Measurements from ENCODE around the gene CRELD2.

CRELD2 gene

DNA sequence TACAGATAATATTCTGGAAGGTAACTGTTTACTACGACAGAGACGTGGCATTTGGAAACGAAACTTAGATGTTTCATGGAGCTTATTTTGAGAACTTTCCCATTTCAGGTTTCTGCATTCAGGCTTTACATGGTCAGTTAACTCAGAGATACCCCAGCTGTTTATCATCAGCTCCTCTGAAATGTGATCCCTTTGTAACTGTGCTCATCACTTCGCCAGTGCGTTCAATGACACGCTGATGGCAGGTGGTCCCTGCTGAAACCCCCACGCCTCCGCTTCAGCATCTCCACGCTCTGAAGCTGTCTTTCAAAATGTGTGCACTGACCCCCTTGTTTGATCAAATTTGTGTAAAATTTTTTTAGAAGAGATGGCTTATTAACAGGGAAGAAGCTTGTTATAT lies 30.7 kb upstream of the CRELD2 start:
- DNase-seq: no peak

DNA sequence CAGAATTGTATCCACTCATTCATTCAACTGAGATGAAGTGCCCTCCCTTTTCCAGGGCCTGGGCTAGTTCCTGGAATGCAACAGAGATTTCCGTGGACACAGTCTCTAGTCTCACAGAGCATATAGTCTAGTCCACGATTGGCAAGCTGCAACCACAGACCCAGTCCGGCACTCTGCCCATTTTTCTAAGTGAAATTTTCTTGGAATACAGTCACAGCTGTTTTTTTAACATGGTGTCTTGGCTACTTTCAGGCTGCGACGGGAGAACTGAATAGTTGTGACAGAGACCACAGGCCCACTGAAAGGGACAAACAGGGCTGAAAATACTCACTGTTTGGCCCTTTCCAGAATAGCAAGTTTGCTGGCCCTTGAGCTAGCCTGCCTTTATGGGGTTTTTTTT lies 29.4 kb upstream of the CRELD2 start:
- DNase-seq: no peak

DNA sequence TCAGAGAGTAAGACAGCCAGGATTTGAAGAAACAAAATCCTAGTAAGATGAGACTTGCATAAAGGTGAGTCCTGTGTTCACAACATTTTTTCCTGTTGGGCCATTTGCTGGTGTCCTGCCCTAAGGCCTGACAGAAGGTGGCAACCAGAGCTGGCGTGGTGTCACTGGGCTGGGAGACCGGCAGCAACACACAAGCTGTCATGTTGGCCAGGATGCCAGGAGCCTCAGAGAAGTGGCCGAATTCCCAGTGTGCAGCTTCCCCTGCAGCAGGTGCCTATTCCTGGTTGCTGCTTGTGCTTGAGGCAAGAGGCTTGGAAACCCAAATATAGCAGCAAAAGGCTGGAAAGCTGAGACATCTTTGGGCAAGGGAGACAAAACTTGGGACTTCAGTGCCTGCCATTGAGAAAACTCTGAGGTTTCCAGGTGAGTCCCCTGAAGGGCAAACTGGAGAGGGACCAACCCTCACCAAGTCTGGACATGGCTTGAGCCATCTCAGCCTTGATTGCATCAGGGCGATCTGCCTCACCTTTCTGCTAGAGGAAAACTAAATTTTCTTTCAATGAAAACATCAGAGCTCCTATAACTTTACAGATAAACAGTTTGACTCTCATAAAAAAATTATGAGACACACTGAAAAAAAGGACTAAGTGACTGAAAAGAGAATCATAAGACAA lies 26.1 kb upstream of the CRELD2 start:
- DNase-seq: no peak

DNA sequence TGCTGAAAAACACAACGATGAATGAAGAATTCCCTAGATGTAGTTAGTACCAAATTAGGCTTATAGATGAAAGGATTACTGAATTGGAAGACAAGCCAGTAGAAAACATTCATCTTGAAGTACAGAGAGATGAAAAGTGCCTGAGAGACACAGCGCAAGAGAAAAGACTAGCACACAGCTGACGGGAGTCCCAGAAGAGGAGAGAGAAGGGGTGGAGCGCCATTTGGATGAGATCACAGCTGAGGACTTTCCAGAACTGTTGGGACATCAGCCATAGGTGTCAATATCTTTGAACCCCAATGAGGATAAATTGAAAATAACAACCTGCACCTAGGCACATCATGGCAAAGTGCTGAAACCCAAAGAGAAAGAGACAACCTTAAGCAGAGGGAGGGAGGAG lies 25.4 kb upstream of the CRELD2 start:
- DNase-seq: no peak

DNA sequence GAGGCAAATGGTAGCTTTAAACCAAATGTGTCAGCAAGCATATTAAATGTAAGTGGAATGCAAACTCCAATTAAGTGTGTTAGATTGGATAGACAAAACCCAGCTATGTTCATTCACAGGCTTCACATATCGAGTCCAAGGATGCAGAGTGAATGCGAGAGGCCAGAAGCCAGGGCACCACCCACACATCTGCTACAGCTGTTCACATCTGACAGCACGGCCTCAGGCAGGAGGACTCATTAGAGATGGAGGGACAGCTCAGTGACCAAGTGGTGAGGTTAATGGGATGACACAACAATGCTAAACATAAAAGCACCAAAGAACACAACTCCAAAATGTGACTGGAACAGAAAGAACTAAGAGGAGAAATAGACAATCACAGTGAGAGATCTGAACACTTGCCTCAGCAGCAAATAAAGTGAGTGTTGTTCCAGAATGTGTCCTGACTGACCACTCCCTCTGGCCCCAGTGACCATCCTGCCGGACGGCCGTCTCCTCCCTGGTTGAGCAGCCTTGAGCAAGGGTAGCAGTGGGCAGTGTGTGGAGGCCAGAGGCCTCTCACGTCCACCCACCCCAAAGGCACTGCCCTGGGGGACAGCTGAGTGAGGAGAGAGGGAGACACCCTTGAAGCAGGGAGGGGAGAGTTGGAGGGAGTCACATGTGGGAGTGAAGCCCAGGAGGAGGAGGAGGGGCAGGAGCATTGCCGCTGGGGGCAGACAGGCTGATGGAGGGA lies 23.9 kb upstream of the CRELD2 start:
- DNase-seq: no peak

DNA sequence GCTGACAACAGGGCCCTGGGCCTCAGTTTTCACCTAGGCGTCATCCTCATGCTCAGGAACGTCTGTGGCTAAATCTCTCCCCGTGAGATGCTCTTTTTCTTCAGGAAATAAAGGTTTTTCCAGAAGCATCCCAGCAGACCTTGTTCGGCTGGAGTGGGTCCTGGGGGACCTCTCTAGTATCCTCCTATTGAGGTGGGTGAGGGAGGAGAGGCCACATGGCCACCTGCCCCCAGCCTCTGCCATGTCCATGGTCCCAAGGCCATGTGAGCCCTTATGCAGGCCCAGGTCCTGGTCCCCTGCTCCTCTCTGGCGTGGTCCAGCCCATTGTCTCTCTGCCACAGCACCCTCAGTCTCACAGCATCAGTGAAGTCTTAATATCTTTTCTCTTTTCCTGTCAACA lies 22.2 kb upstream of the CRELD2 start:
- no peak for DNase-seq

DNA sequence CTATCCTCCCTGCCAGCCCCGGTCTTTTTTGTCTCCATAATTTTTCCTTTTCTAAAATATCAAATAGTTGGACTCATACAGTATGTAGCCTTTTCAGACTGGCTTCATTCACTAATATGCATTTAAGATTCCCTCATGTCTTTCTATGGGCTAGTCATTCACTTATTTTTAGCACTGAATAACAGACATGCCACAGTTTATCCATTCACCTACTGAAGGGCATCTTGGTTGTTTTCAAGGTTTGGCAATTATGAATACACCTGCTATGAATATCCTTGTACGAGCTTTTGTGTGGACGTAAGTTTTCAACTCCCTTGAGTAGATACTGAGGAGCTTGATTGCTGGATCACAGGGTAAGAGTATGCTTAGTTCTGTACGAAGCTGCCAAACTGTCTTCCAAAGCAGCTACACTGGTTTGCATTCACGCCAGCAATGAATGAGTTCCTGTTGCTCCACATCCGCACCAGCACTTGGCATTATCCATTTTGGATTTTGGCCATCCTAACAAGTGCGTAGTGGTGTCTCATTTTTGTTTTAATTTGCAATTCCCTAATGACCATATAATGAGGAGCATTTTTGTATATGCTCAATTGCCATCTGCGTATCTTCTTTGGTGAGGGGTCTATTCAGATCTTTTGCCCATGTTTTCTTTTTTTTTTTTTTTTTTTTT lies 21.3 kb upstream of the CRELD2 start:
- no peak for DNase-seq

DNA sequence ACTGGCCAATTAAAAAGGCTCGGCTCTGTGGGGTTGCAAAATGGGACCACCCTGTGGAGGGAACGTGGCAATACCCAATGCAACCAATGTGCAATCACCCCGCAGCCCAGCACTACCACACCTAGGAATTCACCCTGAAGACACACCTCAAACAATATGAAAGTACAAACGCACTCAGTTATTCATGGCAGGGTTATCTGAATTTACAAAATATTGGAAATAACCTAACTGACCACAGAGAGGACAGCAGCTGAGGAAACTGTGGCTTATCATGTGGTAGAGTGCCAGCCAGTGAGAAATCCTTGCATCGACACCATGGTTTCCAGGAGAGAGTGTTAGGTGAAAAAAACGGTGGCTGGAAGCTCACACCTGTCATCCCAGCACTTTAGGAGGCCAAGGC lies 18.9 kb upstream of the CRELD2 start:
- no peak for DNase-seq

DNA sequence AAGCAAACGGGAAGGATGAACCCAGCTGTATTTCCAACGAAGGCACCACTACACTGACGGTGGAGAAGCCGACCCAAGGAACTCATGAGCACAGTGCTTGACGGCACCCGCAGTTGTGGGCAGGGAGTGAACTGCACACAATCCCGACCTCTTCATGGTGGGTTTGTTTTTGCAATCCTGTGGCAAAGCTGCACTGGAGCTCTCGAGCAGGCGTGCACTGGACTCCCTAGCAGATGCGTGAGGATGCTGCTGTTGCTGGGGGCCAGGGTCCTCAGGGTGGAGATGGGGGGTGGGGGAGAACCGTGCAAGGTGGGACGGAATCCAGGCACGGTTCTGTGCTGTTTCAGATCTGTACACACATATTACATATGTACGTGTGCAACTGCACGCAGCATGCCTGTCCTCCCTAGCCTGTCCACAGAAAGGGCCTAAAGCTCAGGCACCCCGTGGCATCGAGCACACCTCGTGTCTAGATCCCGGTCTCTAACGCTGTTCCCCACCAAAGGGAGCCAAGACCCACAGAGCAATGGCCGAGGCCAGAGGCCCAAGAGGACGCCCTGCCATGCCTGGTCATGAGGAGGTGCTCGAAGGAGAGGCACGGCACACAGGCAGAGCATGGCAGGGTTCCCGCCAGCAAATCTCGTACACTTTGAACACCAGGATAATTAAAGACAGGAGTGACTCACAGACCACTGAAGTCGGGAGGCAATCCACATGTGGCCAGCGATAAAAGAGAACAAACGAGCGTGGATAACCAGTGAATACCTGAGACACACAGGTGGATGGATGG lies 17.8 kb upstream of the CRELD2 start:
- no peak for DNase-seq

DNA sequence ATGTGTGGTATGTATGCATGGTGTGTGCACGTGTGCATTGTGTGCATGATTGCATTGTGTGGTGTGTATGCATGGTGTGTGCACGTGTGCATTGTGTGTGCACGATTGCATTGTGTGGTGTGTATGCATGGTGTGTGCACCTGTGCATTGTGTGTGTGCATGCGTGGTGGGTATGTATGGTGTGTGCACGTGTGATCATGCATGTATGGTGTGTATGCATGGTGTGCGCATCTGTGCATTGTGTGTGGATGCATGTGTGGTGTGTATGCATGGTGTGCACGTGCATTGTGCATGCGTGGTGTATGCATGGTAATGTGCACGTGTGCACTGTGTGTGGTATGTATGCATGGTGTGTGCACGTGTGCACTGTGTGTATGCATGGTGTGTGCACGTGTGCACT lies 17.0 kb upstream of the CRELD2 start:
- no peak for DNase-seq

DNA sequence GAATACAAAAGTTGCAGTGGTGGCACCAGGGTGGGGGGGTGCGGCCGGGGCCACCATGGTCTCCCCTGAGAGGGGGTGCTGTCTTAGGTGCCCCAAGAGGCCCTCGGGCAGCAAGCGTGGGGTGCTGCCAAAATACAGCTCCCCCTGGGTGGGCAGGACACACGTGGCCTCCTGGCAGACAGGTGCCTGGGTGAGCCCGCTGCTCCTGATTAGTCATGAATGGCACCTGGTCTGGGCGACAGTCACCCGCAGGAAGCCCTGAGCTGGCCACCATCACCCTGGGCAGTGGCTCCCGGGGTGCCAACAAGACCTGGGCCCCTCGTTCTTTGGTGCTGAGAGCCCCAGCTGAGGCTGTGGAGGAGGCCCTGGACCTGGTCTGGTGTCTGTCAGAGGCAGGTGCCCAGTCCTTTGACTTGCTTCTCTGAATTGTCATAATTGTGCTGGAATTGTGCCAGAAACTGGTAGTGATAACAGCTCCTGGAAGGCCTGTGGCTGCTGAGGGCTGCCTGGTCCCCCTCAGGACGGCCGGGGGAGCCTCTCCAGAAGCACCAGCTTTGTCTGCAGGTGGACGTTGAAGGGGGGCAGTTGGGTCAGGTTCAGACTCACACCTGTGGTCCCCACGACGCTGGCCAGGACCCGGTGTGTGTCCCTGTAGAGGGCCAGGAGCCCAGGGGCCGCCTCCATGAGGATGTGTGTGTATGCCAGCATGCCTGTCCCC lies 15.0 kb upstream of the CRELD2 start:
- DNase-seq: peak; percentile 20 to 54

DNA sequence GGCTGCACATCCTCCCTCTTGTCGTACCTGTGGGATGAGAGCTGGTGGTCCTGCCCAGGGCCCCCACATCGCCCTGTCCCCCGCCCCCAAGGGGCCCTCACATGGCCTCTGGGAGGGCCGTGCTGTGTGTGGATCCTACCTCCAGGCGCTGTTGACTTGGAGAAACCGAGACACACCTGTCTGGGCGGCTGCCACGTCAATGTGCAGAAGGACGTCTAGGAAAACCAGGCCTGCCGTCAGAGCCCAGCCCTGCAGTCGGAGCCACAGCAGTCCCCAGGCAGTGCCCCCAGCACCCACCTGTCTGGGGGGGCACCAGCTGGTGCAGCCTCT lies 14.4 kb upstream of the CRELD2 start:
- no peak for DNase-seq

DNA sequence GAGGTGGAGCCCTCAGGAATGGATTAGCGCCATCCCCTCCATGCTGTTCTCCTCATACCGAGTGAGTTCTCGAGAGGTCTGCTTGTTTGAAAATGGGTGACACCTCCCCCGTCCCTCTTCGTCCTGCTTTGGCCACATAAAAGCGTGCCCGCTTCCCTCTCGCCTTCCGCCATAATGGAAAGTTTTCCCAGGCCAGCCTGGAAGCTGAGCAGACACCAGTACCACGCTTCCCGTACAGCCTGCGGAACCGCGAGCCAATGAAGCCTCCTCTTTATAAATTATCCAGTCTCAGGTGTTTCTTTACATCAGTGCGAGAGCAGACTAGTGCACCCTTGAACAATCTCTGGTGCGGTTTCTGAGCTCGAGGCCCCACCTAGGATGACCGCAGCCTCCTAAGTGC lies 13.0 kb upstream of the CRELD2 start:
- DNase-seq: no peak

DNA sequence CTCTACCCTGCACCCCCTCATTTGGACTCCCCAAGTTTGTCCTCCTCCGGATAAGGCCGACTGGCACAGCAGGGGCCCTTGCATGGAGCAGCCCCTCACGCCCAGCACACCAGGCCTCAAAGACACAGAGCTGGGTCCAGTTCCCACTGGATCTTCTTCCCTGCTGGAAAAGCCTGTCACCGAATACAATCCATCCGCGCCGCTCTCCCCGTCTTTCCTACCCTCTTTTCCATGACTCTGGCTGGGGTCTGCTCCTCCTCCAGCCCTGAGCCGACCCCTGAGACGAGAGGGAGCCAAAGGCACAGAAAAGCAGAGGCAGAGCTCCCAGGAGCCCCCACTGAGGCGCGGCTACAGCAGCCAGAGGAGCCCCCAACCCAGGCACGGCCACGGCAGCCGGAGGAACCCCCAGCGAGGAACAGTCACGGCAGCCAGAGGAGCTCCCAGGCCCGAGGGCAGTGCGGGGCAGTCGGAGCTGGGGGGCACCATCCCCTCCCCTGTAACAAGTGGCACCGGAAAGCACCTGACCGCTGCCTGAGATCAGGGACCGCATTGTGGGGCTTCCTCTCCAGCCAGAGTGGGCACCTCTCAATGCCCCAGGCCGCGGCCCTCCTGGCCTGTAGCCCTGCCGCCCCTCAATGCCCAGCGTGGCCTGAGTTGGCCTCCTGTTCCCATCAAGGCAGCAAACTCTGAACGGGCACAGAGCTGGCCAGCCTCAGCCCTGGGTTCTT lies 12.2 kb upstream of the CRELD2 start:
- DNase-seq: no peak

DNA sequence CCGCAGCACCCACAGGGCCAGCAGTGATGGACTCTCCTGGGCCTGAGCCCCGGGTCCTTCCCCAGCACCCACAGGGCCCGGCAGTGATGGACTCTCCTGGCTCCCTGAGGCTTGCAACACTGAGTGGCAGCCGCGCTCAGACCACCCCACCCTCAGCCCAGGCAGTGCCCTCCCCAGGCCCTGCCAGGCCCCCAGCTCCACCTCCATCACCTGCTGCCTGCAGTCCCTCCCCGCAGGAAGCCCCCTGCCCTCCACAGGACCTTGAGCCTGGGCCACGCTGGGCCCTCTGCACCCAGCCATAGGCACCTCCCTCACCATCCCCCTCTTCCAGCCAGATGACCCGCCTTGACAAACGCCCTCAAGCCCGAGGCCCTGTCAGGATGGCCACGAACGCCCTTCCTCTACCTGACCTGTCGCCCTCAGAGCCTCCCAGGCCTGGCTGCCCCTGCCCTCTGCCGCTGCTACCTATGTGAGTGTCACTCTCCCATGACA lies 11.6 kb upstream of the CRELD2 start:
- DNase-seq: no peak

DNA sequence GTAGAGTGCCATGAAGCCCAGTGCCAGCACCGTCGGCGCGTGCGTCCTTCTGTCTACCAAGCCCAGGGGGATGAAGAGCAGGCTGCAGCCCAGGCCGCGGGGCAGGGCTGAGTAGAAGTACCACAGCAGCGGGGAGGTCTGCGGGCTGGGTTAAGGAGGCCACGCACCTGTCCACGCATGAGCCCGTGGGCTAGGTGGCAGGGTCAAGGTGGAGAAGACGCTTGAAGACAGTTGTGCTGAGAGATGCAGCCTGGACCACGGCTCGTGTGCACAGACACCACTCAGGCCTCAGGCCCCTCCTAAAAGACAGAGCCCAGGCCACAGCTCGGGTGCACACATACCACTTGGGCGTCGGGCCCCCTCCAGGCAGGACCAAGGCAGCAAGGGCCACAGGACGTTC lies 10.6 kb upstream of the CRELD2 start:
- DNase-seq: no peak

DNA sequence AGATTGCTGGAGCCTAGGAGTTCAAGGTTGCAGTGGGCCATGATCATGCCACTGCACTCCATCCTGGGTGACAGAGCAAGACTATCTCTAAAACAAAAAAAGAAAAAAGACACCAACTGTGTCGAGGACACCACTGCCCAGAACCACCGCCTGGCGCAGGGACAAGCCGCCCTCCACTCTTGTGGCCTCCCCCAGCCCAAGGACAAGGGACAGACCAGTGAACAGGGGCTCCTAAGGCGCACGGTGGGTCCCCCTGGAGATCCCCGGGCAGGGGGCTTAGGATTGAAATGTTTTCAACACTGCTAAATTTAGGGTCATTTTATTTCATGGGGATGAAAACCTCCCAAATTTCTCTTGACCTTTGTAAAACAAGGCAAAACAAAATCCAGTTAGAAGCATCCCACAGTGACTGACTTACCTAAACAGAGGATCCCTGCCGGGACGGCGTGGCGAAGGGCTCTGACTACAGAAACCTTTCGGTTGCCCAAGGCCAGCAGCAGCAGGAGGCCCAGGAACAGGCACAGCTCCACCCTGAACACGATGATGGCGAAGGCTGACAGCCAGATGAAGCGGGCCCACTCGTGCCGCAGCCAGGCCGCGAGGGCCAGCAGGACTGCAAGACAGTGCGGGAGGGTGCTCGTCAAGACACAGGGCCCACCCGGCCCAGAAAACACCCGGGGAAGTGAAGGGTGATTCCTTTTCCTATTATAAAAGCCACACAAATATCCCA lies 8.8 kb upstream of the CRELD2 start:
- DNase-seq: no peak

DNA sequence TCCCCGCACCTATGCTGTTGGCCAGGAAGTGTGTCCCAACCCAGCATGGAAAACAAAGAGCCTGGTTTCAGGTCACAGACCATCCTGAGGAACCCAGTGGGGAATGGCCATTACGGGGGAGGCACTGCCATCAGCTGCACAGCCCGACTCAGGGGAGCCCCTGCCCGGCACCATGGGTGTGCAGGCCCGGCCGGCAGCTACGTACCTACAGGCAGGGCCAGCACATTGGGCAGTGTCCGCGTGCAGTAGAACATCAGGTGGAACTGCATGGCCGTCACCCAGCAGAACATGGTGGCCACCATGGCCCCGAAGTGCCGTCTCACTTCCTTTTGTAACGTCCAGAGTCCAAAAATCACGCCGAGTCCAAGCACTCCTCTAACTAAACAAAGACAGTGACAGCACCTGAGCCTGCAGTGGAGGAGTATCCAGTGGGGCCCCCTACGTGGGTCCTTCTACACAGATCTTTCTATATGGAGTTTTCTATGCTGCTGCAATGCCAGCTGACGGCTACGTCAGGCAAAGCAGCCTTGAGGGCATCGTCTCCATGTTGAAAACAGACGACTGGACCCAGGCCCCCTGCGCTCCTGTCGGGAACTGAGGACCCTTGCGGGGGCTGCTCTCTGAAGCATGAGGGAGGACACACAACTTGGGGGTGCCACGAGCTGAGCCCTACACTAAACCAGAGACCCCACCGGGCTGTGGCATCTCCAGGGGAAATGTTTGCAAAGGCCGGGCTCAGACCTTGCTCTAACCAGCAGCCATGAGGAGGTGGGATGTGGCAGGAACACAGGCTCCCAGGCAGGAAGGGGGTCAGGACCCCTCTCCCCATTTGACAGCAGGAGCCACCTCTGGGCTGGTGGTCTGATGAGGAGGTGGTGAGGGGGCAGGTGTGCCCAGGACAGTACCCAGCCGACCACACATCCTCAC lies 7.9 kb upstream of the CRELD2 start:
- DNase-seq: no peak

DNA sequence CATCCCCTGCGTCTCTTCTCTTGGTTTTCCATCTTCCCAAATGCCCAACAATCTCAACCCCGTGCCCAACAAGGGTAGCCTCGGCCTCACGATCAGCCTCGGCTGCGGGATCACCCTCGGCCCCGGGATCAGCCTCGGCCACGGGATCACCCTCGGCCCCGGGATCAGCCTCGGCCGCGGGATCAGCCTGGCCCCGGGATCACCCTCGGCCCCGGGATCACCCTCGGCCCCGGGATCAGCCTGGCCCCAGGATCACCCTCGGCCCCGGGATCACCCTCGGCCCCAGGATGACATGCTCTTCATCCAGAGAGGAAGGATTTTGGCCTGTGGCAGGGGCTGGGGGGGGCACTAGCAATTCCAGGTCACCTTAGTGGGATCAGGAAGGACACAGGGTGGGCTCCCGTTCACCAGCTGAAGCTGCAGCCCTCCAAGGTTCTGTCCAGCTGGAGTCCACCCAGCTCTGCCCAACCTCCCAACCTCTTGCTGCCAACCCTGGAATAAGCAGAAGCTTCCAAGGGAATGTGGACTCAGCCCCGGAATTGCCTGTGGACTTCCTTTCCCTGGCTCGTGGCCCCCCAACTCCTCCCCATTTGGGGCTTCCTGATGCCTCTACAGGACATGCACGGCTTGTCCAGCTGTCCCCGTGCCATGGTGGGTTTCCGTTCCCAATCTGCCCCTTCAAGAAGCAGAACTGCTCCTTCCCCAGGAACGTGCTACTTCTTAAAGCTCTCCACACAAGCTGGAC lies 6.4 kb upstream of the CRELD2 start:
- DNase-seq: no peak
